ENCODE measurements around the gene WASF2.

Gene WASF2

GRCh38 chr1:27395441-27396195 lies 94.3 kb downstream of the WASF2 start:
- TF ChIP-seq GATA2 (IDR thresholded peaks at IDR 0.05; ENCODE audit: low read depth, low read length) (no peak), GATA3 (IDR thresholded peaks at IDR 0.05; ENCODE audit: low read depth, low read length) (no peak)

GRCh38 chr1:27394925-27395324 lies 95.0 kb downstream of the WASF2 start:
- TF ChIP-seq GATA2 (IDR thresholded peaks at IDR 0.05; ENCODE audit: low read depth, low read length) (no peak), GATA3 (IDR thresholded peaks at IDR 0.05; ENCODE audit: low read depth, low read length) (no peak)

DNA sequence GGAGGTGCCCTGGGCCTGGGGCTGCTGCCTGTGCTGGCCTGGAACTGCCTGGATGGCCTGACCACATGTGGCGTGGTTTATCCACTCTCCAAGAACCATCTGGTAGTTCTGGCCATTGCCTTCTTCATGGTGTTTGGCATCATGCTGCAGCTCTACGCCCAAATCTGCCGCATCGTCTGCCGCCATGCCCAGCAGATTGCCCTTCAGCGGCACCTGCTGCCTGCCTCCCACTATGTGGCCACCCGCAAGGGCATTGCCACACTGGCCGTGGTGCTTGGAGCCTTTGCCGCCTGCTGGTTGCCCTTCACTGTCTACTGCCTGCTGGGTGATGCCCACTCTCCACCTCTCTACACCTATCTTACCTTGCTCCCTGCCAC lies 95.7 kb downstream of the WASF2 start:
- TF ChIP-seq GATA2 (IDR thresholded peaks at IDR 0.05; ENCODE audit: low read depth, low read length), result no peak
- no peak for TF ChIP-seq GATA3 (IDR thresholded peaks at IDR 0.05; ENCODE audit: low read depth, low read length)

DNA sequence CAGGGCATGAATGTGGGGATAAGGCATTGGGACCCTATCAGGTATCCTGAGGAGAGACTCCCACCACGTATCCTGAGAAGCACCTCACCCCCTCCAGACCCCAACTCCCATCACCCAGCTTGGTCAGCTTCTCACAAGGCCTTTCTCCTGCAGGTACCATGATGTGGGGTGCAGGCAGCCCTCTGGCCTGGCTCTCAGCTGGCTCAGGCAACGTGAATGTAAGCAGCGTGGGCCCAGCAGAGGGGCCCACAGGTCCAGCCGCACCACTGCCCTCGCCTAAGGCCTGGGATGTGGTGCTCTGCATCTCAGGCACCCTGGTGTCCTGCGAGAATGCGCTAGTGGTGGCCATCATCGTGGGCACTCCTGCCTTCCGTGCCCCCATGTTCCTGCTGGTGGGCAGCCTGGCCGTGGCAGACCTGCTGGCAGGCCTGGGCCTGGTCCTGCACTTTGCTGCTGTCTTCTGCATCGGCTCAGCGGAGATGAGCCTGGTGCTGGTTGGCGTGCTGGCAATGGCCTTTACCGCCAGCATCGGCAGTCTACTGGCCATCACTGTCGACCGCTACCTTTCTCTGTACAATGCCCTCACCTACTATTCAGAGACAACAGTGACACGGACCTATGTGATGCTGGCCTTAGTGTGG lies 96.2 kb downstream of the WASF2 start:
- no peak for TF ChIP-seq GATA2 (IDR thresholded peaks at IDR 0.05; ENCODE audit: low read depth, low read length)
- no peak for TF ChIP-seq GATA3 (IDR thresholded peaks at IDR 0.05; ENCODE audit: low read depth, low read length)

GRCh38 chr1:27392778-27393635 lies 97.0 kb downstream of the WASF2 start:
- TF ChIP-seq GATA3 (IDR thresholded peaks at IDR 0.05; ENCODE audit: low read depth, low read length), result no peak
- TF ChIP-seq GATA2 (IDR thresholded peaks at IDR 0.05; ENCODE audit: low read depth, low read length), result no peak

GRCh38 chr1:27392096-27392777 lies 97.7 kb downstream of the WASF2 start, which contains the start of gene GPR3:
Gene GPR3, plus strand, starts transcription at chr1:27392622. Its CDS starts 1,177 bp downstream, at chr1:27393799.
- TF ChIP-seq GATA3 (IDR thresholded peaks at IDR 0.05; ENCODE audit: low read depth, low read length) (no peak), GATA2 (IDR thresholded peaks at IDR 0.05; ENCODE audit: low read depth, low read length) (no peak)

DNA sequence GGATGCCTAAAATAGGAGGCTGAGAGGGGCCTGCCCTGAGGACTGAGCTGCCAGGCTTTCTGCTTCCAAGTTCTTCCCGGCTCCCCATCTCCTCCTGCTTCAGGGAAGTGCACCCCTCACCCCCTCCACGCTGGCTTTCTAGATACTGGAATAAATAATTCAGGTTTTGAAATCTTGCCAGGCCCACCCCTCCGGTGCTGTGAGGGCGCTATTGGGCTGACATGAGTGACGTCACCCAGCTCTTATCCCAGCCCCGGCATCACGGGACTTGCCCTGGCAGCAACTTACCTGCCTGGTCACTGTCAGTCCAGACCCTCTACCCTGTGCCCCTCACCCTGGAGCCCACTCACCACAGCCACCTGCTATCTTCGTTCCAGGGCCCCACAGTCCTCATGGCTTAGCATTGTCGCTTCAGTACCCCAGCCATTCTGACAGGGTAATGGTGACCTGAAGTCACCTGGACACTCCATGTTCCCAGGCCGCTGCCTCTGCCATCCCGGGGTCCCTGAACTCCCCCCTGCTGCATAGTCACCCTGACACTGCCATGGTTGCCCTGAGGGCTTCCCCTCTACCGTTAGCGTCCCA lies 98.4 kb downstream of the WASF2 start:
- TF ChIP-seq GATA2 (IDR thresholded peaks at IDR 0.05; ENCODE audit: low read depth, low read length), result no peak
- no peak for TF ChIP-seq GATA3 (IDR thresholded peaks at IDR 0.05; ENCODE audit: low read depth, low read length)

- TF ChIP-seq GATA2 (IDR thresholded peaks at IDR 0.05; ENCODE audit: low read depth, low read length) (no peak), GATA3 (IDR thresholded peaks at IDR 0.05; ENCODE audit: low read depth, low read length) (no peak)
Measured at GRCh38 chr1:27388337-27389005, 101.5 kb downstream of the WASF2 start.

- TF ChIP-seq GATA3 (IDR thresholded peaks at IDR 0.05; ENCODE audit: low read depth, low read length) (no peak), GATA2 (IDR thresholded peaks at IDR 0.05; ENCODE audit: low read depth, low read length) (no peak)
Measured at GRCh38 chr1:27383661-27384060, 106.3 kb downstream of the WASF2 start.

DNA sequence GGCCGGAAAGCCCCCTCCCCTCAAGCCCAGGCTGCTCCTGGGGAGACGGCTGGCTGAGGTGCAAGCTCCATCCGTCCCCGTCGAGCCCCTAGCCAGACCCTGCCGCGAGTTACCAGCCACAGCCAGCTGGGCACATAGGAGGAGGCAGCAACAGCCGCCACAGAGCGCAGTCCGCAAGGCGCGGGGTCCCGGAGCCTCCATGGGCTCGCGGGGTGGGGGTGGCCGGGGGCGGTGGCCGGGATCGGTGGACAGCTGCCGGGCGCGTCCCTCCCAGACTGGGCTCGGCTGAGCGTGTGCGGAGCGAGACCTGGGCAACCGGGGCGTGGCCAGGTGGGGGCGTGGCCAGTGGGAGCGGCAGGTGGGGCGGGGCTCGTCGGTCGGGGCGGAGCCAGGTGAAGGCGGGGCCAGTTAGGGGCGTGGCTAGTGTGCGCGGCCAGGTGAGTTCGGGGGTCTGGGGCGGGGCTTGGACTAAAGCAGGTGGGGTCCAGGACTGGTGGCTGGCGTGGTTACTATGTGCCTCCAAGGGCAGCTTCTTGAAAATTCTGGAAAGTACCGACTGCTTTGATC lies 106.8 kb downstream of the WASF2 start, which contains the start of gene CD164L2:
TSS of gene CD164L2 (minus strand) at position 295 of the 567 bp plus-strand sequence. CDS start at position 201, 94 bp downstream.
- TF ChIP-seq GATA3 (IDR thresholded peaks at IDR 0.05; ENCODE audit: low read depth, low read length), result no peak
- no peak for TF ChIP-seq GATA2 (IDR thresholded peaks at IDR 0.05; ENCODE audit: low read depth, low read length)

DNA sequence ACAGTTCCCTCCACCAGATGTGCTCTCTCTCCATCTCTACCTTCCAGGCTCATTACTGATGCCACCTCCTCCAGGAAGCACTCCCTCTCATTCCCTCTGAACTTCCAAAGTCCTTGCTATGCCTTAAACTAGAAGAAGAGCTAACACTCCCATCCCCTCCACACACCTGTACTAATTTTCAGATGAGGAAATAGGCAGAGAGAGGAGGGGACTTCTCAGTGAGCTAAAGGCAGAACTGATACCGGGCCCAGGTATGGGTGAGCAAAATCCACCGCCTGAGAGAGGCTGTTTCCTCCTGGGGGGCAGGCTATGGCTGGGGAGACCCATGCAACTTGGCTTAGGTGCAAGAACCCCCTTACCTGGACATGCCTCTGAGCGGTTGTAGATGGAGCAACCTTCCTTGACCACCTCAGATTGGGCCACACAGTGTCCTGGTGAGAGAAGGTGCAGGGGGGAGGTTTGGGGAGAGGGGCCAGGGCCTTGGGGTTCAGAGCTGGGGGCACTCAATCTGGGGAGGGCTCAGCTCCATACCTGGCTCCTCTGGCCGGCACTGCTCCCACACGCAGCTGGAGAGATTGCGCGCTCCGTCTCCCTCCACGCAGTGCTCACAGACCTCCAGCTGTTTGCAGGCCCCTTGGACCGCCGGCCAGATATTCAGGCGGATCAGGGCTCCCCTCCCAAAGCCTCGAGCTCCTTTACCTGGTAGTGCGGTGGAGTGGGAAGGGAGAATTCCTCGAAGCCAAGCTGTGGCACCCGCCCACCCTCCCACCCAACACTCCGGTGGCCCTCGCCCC lies 107.8 kb downstream of the WASF2 start:
- TF ChIP-seq GATA2 (IDR thresholded peaks at IDR 0.05; ENCODE audit: low read depth, low read length) (no peak), GATA3 (IDR thresholded peaks at IDR 0.05; ENCODE audit: low read depth, low read length) (no peak)
